22Rv1 (cell line): Measurements from ENCODE around the gene KIFC1.

Experiments used
- ZFX ChIP-seq: fragments of 450-650 bp; IDR thresholded peaks from 2 replicates; pipeline ENCODE4 v1.6.1; 2017; ENCODE audit warnings: antibody characterized with exemption, borderline replicate concordance
- TF ChIP-seq, protein P1 (sequence below): fragments of 450-650 bp; IDR thresholded peaks from 2 replicates; pipeline ENCODE4 v1.5.1; 2017; ENCODE audit warnings: mild to moderate bottlenecking

DNA sequence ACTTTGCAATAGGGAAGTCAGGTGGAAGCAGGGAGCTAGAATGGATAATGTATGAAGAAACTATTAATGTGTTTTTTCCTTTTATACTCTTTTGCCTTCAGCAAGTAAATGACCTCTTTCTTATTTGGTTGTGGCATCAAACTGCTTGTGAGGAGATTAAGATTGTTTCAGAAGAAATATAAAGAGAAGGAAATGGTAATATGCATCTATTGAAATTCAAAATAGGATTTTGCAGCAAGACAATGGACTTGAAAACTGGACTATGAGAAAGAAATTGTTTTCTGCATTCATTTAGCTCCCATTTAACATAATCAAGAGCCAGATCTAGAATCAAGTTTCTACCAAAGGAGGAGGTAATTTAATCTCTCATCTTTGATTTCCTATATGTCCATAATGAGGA lies 32.3 kb upstream of the KIFC1 start:
- TF ChIP-seq, protein P1, sequence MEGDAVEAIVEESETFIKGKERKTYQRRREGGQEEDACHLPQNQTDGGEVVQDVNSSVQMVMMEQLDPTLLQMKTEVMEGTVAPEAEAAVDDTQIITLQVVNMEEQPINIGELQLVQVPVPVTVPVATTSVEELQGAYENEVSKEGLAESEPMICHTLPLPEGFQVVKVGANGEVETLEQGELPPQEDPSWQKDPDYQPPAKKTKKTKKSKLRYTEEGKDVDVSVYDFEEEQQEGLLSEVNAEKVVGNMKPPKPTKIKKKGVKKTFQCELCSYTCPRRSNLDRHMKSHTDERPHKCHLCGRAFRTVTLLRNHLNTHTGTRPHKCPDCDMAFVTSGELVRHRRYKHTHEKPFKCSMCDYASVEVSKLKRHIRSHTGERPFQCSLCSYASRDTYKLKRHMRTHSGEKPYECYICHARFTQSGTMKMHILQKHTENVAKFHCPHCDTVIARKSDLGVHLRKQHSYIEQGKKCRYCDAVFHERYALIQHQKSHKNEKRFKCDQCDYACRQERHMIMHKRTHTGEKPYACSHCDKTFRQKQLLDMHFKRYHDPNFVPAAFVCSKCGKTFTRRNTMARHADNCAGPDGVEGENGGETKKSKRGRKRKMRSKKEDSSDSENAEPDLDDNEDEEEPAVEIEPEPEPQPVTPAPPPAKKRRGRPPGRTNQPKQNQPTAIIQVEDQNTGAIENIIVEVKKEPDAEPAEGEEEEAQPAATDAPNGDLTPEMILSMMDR = no peak
- TF ChIP-seq ZFX = no peak
